IMR-90 (cell line): ENCODE measurements around the gene PCDH1.

ENCODE experiments used
- CTCF ChIP-seq: conservative IDR thresholded peaks from 2 replicates; pipeline ENCODE4 v1.5.1; 2012; ENCODE audit warnings: mild to moderate bottlenecking, low read depth, low read length, improper control_type of control experiment
- MXI1 ChIP-seq: IDR thresholded peaks from 2 replicates; pipeline ENCODE4 v1.6.1; 2012; ENCODE audit warnings: low read depth, mild to moderate bottlenecking, low read length, moderate library complexity, borderline replicate concordance
- POLR2A ChIP-seq: IDR thresholded peaks from 2 replicates; pipeline ENCODE4 v1.6.1; 2012; ENCODE audit warnings: mild to moderate bottlenecking, low read depth, low read length
- RAD21 ChIP-seq: IDR thresholded peaks from 2 replicates; pipeline ENCODE4 v1.6.1; 2012; ENCODE audit warnings: low read length, improper control_type of control experiment

- no peak for TF ChIP-seq CTCF
- no peak for TF ChIP-seq POLR2A
- no peak for TF ChIP-seq RAD21
- TF ChIP-seq MXI1 = no peak
These were observed 50.0 kb downstream of the PCDH1 start for GRCh38 chr5:141828162-141828561.
